Fibroblast of mammary gland (primary cell): ENCODE measurements around the gene FAM131C.

Experiments
- DNase-seq: peaks from one replicate; pipeline ENCODE4 v3.0.0-alpha.2; 2010; ENCODE audit warnings: low read depth
- H3K4me3 ChIP-seq: 2 replicates; pipeline ENCODE4 v1.5.1; 2011; ENCODE audit warnings: low read depth, mild to moderate bottlenecking, low read length, moderate library complexity; ENCODE audit not compliant: control insufficient read depth
- TF ChIP-seq, protein P1 (sequence below): conservative IDR thresholded peaks from 2 replicates; pipeline ENCODE4 v1.5.1; 2011; ENCODE audit warnings: low read depth, low read length, inconsistent platforms; ENCODE audit not compliant: control insufficient read depth, insufficient read depth

FAM131C gene

DNA sequence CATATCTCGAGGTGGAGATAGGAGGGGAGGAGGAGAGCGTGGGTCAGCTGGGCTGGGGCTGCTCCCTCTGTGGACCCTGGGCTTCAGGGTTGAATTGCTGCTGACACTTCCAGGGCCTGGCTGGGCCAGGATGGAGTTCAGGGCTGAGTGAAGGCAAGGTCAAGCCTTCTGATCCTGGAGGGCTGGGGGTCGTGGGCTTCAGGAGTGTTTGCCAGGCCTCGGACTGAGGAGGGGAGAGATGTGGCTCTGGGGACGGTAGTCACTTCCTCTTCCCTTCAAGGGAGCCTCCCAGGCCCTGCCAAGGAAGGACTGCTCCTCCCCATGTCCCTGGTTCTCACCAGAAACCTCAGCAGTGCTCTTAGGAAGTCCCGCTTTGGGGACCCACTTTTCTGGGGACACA lies 12.1 kb upstream of the FAM131C start:
- TF ChIP-seq, protein P1, sequence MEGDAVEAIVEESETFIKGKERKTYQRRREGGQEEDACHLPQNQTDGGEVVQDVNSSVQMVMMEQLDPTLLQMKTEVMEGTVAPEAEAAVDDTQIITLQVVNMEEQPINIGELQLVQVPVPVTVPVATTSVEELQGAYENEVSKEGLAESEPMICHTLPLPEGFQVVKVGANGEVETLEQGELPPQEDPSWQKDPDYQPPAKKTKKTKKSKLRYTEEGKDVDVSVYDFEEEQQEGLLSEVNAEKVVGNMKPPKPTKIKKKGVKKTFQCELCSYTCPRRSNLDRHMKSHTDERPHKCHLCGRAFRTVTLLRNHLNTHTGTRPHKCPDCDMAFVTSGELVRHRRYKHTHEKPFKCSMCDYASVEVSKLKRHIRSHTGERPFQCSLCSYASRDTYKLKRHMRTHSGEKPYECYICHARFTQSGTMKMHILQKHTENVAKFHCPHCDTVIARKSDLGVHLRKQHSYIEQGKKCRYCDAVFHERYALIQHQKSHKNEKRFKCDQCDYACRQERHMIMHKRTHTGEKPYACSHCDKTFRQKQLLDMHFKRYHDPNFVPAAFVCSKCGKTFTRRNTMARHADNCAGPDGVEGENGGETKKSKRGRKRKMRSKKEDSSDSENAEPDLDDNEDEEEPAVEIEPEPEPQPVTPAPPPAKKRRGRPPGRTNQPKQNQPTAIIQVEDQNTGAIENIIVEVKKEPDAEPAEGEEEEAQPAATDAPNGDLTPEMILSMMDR = no peak
- H3K4me3 ChIP-seq = no peak overlapping the region
- no peak for DNase-seq

DNA sequence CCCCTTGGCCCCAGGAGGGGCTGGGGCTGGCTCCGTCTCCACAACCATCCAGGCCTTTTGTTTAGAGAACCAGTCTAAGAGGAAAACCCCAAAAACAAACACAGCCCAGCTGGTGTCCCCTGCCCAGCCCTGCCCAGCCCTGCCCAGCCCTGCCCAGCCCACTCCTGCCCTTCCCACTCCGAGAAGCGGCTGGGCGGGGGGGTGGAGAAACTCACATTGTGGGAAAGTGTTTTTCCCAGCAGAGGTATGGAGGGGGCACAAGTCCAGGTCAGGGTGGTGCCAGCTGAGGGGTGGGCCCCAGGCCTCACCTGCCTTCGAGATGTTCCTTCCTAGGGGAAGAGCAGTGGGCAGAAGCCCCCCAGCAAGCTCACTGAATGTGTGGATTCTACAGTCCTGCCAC lies 10.0 kb upstream of the FAM131C start:
- no peak overlapping the region for H3K4me3 ChIP-seq
- TF ChIP-seq, protein P1 = no peak
- no peak for DNase-seq

DNA sequence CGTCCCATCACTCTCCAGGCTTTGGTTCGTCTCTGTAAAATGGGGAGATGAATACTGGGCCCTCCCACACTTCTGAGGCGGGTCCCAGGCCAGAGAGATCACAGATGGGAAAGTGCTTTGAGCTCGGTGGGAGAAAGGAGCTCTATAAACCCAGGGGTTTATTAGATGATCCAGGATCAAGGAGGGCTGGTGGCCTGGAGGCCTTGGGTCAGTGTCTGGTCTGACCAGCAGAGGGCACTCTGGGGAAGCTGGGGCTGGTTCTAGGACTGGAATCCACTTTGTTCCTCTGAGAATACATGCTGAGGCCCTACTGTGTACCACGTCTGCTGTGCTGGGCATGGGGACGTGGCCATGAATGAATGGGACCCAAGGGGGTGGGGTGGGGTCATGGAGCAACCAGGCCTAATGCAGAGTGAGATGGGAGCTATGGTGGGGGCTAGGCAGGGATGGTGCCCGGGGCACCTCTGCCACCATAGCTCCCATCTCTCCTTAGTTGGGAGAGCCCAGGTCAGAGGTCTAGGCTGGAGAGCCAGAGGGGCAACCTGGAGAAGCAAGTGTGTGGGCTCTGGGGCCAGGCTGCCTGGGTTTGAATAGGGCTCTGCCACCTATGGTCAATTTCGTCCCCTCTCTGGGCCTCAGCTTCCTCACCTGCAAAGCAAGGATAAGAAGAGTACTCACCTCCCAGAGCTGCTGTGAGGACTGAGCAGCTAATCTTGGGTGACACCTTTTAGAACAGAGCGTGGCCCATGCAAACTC lies 9.0 kb upstream of the FAM131C start:
- TF ChIP-seq, protein P1 = peak; percentile 93
- DNase-seq = peak; percentile 65

DNA sequence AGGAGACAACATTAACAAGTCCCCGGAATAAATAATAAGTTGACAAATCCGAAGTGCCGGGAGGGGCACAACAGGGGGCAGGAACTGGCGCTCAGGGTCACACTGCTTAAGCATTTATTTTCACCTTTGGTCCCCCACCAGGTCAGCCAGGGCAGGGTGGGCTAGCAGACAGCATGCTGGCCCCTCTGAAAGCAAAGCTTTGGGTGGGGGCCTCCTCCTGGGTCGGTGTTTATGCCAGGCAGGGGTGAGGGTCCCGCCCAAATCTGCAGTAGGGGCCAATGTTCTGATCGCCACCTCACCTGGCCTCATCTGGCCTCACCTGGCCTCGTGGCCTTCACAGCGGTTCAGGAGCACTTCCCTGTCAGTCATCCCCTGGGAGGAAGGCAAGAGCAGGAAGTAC lies 8.2 kb upstream of the FAM131C start:
- TF ChIP-seq, protein P1 = no peak
- no peak overlapping the region for H3K4me3 ChIP-seq
- DNase-seq = no peak

More for the DNA sequence above, 9.0 kb upstream of the FAM131C start:
- H3K4me3 ChIP-seq = no peak overlapping the region

DNA sequence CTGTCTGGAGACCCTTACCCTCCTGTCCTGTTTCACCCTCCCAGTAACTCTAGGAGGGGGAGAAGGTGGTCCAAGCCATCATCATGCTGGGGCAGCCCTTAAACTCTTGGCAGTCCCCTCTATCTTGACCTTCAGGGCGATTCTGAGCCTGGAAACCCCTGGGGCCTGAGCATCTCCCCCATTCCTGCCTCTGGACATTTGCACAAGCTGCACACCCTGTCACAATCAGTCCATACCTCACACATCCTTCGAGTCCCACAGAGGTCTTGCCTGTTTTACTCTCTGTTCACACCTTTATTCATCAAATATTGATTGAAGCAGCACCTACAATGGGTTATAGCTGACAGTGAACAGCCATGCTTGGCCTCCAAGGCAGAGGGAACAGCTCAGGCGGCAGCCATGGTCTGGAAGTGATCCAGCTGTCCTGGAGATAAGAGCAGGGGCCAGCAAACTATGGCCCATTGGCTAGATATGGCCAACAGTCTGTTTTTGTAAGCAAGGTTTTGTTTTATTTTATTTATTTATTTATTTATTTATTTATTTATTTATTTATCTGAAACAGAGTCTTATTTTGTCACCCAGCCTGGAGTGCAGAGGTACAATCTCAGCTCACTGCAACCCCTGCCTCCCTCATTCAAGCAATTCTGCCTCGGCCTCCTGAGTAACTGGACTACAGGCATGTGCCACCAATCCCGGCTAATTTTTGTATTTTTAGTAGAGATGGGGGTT lies 7.1 kb upstream of the FAM131C start:
- DNase-seq = no peak
- TF ChIP-seq, protein P1 = no peak

DNA sequence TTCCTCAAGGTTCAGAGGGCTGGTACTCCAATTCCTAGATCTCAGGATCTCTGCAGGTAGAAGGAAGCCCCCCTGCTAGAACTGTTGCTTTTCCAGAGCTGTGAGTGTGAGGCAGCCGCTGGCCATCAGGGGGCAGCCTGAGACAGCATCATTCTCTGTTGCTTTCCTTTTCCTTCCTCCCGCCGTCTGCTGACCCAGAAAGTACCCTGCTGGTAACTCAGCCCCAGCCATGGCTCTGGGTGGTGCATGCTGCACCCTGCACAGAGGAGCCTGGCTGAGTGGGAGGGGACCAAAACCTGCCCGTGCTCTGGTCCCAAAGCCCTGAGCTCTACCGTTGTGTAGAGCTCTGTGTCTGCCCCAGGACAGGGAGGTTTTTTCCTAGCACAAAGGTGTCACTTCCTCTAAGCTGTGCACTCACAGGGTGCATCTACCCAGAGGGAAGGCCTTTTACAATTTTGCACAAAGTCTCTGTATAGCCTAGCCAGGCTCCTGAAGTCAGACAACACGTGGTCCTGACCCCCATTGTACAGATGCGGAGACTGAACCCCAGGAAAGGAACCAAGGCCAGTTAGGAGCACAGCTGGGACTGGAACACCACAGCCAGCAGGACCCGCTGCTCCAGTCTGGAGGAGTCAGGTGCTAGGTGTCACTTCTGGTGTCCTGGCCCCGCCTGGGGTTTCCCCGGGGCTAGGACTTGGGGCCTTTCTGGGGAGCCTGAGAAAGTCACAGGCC lies 5.6 kb upstream of the FAM131C start:
- TF ChIP-seq, protein P1 = peak; percentile 90
- DNase-seq = peak; percentile 63
- H3K4me3 ChIP-seq = no peak overlapping the region

More for the DNA sequence above, 7.1 kb upstream of the FAM131C start:
- no peak overlapping the region for H3K4me3 ChIP-seq
